HepG2 (cell line): ENCODE measurements around the gene AQP6. TPM values are rescaled to one million over a fixed set of nuclear protein-coding genes. Genes with fewer than 3 reads are reported as not detected.
A peak's percentile ranks its signal among the peaks of the same experiment; 100 is the strongest.

Experiments
- AGO2 ChIP-seq: fragments of 200-400 bp; formaldehyde crosslinking; optimal IDR thresholded peaks from 2 replicates; pipeline ENCODE3; 2017; ENCODE audit warnings: mild to moderate bottlenecking, low read depth, low read length, moderate library complexity
- CREB1 ChIP-seq, 2 experiments: fragments of 450-650 bp in 1 of 2; IDR thresholded peaks; 2 replicates each; pipeline ENCODE4 v1.6.1; 2016 to 2017; ENCODE audit warnings: control low read depth in 1 of 2, mild to moderate bottlenecking in 1 of 2, missing compliant biosample characterization in 1 of 2, missing genetic modification characterization in 1 of 2
- GABPB1 ChIP-seq: IDR thresholded peaks from 2 replicates; pipeline ENCODE4 v1.6.1; 2016; ENCODE audit warnings: mild to moderate bottlenecking, missing genetic modification reagents, moderate library complexity, missing compliant biosample characterization
- KLF11 ChIP-seq: IDR thresholded peaks from 2 replicates; pipeline ENCODE4 v1.6.1; 2016; ENCODE audit warnings: missing compliant biosample characterization
- NFYC ChIP-seq: IDR thresholded peaks from 2 replicates; pipeline ENCODE4 v1.6.1; 2016; ENCODE audit warnings: missing genetic modification reagents, missing compliant biosample characterization
- PHF8 ChIP-seq: sonication (generic); formaldehyde crosslinking; IDR thresholded peaks from 2 replicates; pipeline ENCODE4 v1.5.0; 2020; ENCODE audit warnings: missing genetic modification reagents
- POLR2AphosphoS5 ChIP-seq: IDR thresholded peaks from 2 replicates; pipeline ENCODE4 v1.6.1; 2012; ENCODE audit warnings: low read depth, low read length
- RFXAP ChIP-seq: sonication (generic); formaldehyde crosslinking; IDR thresholded peaks from 2 replicates; pipeline ENCODE4 v1.4.0; 2020; ENCODE audit warnings: missing genetic modification reagents, borderline replicate concordance
- RXRA ChIP-seq: sonication (generic); formaldehyde crosslinking; IDR thresholded peaks from 2 replicates; pipeline ENCODE4 v1.5.1; 2020; ENCODE audit warnings: missing genetic modification reagents
- TAF15 ChIP-seq: fragments of 200-400 bp; formaldehyde crosslinking; IDR thresholded peaks from one replicate; pipeline ENCODE4 v1.6.1; 2018; ENCODE audit warnings: mild to moderate bottlenecking, low read depth, low read length; ENCODE audit not compliant: poor library complexity, severe bottlenecking
- ZBTB10 ChIP-seq: sonication (generic); formaldehyde crosslinking; IDR thresholded peaks from 2 replicates; pipeline ENCODE4 v1.4.0; 2020; ENCODE audit warnings: missing genetic modification reagents, borderline replicate concordance
- ZFP1 ChIP-seq: IDR thresholded peaks from 2 replicates; pipeline ENCODE4 v1.6.1; 2016
- ZFP91 ChIP-seq: sonication (generic); formaldehyde crosslinking; IDR thresholded peaks from 2 replicates; pipeline ENCODE4 v1.9.0; 2022; ENCODE audit warnings: missing genetic modification reagents, mild to moderate bottlenecking, borderline replicate concordance
- ZNF383 ChIP-seq: sonication (generic); formaldehyde crosslinking; IDR thresholded peaks from 2 replicates; pipeline ENCODE4 v1.4.0; 2020; ENCODE audit warnings: missing genetic modification reagents, mild to moderate bottlenecking, borderline replicate concordance
- ZNF550 ChIP-seq: sonication (generic); formaldehyde crosslinking; IDR thresholded peaks from 2 replicates; pipeline ENCODE4 v1.4.0; 2020; ENCODE audit warnings: mild to moderate bottlenecking, missing genetic modification reagents, borderline replicate concordance
- ZNF646 ChIP-seq: sonication (generic); formaldehyde crosslinking; IDR thresholded peaks from 2 replicates; pipeline ENCODE4 v1.9.0; 2021; ENCODE audit warnings: mild to moderate bottlenecking, missing genetic modification reagents
- ZNF724P ChIP-seq: sonication (generic); formaldehyde crosslinking; IDR thresholded peaks from 2 replicates; pipeline ENCODE4 v1.8.0; 2022; ENCODE audit warnings: missing genetic modification reagents, borderline replicate concordance
- ZNF792 ChIP-seq: IDR thresholded peaks from 2 replicates; pipeline ENCODE4 v1.6.1; 2016
- polyA plus RNA-seq, 8 experiments: library from polyadenylated mRNA; depleted of rRNA in 3 of 8; stranded (reverse) in 7 of 8; unstranded in 1 of 8; fragments of >200 nt; fragmentation: Illumina TruSeq in 4 of 8; extraction: Trizol in 4 of 8; gene quantifications; 2 replicates each; pipeline versions ENCODE4 v1.2.1 to v1.2.3, GENCODE V29; 2011 to 2016; ENCODE audit warnings: low read depth in 4 of 8, missing spikeins in 1 of 8, mixed read lengths in 1 of 8; ENCODE audit not compliant: insufficient read depth in 1 of 8
- total RNA-seq, 5 experiments: library from RNA; depleted of rRNA; stranded (reverse); fragments of >200 nt; fragmentation: Illumina TruSeq; extraction: Trizol; gene quantifications; 2 replicates each; pipeline ENCODE4 v1.2.3, GENCODE V29; 2016; ENCODE audit warnings: low read depth in 1 of 5

AQP6 gene
- total and polyA plus RNA-seq, 2 of the 13 experiments (the other 11 are each of a cell fraction or from before 2014, with no cell fraction given): 0.32 to 1.3 TPM

GRCh38 chr12:50025187-50026059 is 52.7 kb downstream of the AQP6 start, which contains the start of gene RACGAP1 (continued):
- TF ChIP-seq ZNF383 (CRISPR knock-in tag) (no peak), RXRA (CRISPR knock-in tag) (peak; percentile 15; the same call in 1 of the 2 replicates), PHF8 (CRISPR knock-in tag) (peak; percentile 84), POLR2AphosphoS5 (peak; percentile 78), CREB1 (IDR thresholded peaks at IDR 0.05) (peak; percentile 97), CREB1 (CRISPR knock-in tag; IDR thresholded peaks at IDR 0.05) (peak; percentile 99), GABPB1 (peak; percentile 93), AGO2 (peak; percentile 51), KLF11 (CRISPR knock-in tag) (0 out of 2 replicates have a peak, but pooled peaks have one; percentile 47), ZFP1 (0 out of 2 replicates have a peak, but pooled peaks have one; percentile 45), ZNF646 (no peak), ZNF792 (CRISPR knock-in tag) (0 out of 2 replicates have a peak, but pooled peaks have one; percentile 42), RFXAP (CRISPR knock-in tag) (peak; percentile 76), TAF15 (peak; percentile 51), ZNF724P (CRISPR knock-in tag) (no peak), ZBTB10 (CRISPR knock-in tag) (0 out of 2 replicates have a peak, but pooled peaks have one; percentile 52), ZNF550 (CRISPR knock-in tag) (no peak), NFYC (peak; percentile 92), ZFP91 (CRISPR knock-in tag) (peak; percentile 67; the same call in 1 of the 2 replicates)
